ENCODE results near the gene PKM.
A peak's percentile ranks its signal among the peaks of the same experiment; 100 is the strongest.

Gene PKM

DNA sequence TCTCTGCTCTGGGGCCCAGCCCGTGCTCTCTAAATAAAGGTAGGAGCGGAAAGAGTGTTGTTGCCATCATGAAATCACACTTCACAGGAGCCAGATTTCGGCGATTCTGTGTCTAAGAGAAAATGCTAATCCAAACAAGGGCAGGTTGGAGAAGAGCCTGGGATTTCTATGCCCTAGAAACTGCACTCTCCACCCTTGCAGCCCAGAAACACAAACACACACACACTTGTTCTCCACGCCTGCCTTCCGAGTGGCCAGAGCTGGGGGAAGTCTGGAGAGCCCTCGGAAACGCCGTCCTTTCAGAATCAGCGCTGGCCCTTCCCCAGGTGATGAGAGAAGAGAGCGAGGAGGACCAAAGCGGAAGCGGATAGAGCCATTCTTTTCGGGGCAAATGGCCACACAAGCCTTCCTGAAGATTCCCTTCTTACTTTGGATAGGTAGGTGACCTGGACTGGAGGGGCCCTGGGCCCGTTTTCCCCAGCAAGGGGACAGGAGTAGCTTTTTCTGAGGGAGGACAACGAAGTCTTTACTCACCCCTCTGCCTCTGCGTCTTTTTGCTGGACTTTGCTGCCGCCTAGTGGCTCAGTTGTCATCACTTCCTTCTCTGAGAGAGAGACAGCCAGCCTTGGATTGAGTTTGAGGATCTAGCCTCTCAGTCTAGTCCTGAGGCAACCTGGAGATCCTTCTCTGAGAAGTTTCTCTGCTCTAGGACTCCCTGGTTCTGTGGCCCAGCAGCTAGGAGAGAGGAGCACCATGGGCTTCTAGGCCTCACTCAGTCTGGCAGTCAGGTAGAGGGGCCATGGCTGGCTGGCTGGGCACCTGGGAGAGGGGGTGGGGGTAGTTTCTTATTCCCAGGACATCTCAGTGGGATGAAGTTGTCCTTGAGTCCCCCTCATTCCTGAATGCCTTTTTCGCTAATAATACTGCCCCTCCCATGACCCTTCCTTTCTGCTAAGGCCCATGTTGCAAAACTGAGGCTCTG lies 75.1 kb downstream of the PKM start:
- ATAC-seq = peak; percentile 83
- DNase-seq = peak; percentile 85

DNA sequence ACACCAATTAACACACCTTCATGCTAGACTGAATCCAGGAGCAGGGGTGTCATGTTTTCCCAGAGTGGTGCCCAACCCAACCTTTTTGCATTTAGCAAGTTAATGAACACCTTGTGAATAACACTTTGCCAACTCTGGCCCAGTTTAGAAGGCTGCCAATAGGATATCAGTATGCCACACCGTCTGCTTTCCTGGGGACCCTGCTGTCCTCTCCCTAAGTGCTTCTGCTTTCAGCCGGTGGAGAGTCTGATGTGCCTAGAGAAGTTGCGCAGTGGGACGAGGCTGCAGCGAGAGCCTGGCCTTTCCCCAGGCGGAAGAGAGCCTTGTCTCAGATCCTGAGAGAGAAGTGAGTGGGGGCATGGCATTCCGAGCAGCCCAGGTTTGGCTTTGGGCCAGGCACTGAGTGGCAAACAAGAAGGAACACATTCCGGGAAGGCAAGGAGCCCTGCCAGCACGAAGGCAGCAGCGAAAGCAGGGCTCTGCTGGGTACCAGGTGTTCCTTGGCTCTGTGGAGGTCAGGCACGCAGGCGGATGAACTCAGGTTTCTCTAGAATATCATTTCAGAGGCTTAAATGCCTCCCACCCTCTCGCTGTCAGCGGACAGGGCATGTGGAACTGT lies 75.9 kb downstream of the PKM start:
- DNase-seq (no peak), ATAC-seq (no peak)

DNA sequence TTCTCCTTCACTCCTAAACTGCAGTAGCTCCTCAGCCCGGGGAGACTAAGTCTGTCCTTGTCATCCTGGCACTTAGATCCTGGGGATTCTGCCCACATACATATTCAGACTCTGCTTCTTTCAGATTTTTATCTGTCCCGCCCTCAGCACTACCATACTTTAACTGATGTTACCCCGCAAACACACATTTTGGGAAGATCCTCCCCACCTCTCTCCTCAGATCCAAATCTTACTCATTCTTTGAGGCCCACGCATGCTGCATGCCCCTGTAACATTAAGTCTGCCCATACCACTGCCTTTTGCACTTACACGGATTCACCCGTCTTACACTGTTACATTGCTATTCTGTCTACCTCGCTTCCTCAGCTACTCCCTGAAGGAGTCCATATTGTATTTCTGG lies 76.7 kb downstream of the PKM start:
- ATAC-seq = no peak
- no peak for DNase-seq

DNA sequence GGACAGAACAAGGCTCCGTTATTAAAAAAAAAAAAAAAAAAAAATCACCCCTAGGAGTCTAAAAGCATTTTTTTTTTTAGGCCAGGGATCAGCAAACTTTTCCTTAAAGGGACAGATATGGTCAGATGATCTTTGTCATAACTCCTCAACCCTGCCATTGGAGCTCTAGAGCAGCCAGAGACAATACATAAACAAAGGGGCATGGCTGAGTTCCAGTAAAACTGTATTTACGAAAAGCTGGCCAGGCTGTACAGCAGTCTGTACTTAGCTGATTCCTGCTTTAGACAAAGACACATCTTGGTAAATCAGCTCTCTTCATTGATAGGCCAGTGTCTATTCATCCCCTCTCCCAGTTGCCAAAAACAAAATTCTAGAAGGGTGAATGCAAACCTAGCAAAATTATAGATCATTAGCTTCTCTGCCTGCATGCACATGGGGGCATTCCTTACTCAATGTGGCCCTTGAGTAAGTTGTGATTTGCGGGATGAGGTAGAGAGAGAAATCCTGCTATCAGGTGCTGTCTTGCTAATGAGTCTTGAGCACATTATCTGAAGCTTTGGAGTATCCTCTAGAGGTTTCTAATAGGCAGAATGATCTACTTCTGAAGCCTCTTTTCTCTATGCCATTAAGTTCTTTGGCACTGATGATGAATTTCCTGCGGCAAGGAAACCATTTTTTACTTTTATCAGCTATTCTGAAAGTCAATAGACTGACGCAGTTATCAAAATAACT lies 77.6 kb downstream of the PKM start:
- no peak for DNase-seq
- no peak for ATAC-seq
